Vagina (tissue), 2 donors: Measurements from ENCODE around the gene NUP210.

Experiments
- POLR2AphosphoS5 ChIP-seq, 2 donors: sonication (generic); formaldehyde crosslinking; IDR thresholded peaks; one replicate each; pipeline ENCODE4 v1.9.0; 2017; ENCODE audit warnings: antibody characterized with exemption in 2 of 2, mild to moderate bottlenecking in 2 of 2, low read depth in 1 of 2; ENCODE audit not compliant: insufficient read depth in 1 of 2
- TF ChIP-seq, protein P1 (sequence below), 3 experiments: fragments of 450-650 bp in 2 of 3; fragments of 200-600 bp in 1 of 3; sonication (generic) in 1 of 3; IDR thresholded peaks; one replicate each; pipeline ENCODE4 v1.5.1; 2017 to 2019; ENCODE audit warnings: antibody characterized with exemption in 3 of 3, mild to moderate bottlenecking in 2 of 3, moderate library complexity in 2 of 3

GRCh38 chr3:13362551-13362950, 57.6 kb downstream of the NUP210 start:
- TF ChIP-seq POLR2AphosphoS5 (IDR thresholded peaks at IDR 0.05; ENCODE audit: insufficient read depth in 1 of 2, low read depth in 1 of 2): no peak
- TF ChIP-seq, protein P1, sequence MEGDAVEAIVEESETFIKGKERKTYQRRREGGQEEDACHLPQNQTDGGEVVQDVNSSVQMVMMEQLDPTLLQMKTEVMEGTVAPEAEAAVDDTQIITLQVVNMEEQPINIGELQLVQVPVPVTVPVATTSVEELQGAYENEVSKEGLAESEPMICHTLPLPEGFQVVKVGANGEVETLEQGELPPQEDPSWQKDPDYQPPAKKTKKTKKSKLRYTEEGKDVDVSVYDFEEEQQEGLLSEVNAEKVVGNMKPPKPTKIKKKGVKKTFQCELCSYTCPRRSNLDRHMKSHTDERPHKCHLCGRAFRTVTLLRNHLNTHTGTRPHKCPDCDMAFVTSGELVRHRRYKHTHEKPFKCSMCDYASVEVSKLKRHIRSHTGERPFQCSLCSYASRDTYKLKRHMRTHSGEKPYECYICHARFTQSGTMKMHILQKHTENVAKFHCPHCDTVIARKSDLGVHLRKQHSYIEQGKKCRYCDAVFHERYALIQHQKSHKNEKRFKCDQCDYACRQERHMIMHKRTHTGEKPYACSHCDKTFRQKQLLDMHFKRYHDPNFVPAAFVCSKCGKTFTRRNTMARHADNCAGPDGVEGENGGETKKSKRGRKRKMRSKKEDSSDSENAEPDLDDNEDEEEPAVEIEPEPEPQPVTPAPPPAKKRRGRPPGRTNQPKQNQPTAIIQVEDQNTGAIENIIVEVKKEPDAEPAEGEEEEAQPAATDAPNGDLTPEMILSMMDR (IDR thresholded peaks at IDR 0.05): no peak
